Hippocampal formation (tissue), 2 donors: ENCODE measurements around the gene NOCT.
"Not testable (repeated sequence)": the region's sequence is repeated elsewhere in the genome, so short reads cannot be mapped to it uniquely, and the experiment has no call there.

Experiments used
- DNase-seq, 2 donors: peaks; one replicate each; lab custom pipeline; 2025; lab: John Stamatoyannopoulos, UW

Gene NOCT, protein sequence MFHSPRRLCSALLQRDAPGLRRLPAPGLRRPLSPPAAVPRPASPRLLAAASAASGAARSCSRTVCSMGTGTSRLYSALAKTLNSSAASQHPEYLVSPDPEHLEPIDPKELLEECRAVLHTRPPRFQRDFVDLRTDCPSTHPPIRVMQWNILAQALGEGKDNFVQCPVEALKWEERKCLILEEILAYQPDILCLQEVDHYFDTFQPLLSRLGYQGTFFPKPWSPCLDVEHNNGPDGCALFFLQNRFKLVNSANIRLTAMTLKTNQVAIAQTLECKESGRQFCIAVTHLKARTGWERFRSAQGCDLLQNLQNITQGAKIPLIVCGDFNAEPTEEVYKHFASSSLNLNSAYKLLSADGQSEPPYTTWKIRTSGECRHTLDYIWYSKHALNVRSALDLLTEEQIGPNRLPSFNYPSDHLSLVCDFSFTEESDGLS

DNA sequence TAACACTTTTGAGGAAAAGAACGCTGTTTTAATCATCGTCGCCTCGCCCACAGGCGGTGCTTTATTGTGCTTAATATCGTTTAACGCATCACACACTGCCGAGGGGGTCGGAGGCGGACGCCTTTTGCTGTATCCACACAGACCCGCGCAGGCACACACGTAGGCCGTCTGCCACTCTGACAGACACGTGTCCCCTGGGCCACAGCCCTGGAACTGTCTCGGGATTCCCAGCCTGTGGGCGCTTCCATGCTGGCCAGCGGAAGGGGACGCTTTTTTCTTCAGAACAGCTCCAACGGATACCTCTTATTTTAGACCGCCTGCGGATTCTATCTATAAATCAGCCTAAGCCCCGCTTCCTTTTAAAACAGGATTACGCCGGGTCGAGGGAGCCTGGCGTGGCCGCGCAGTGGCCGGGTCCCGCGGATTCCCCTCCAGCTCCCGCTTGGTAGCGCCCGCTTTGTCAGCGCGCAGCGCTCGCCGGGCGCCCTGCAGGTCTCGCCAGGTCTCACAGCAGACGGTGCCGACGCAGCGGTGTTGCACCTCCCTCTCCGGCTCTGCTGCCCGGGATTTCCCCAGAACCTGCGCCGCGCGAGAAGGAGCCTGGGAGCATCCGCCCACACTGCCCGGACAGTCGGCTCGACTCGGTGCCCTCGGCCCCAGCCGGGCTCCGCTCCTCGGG lies at the start of gene NOCT:
NOCT (plus strand) TSS at position 513 of the 679 bp plus-strand sequence. CDS start 201 bp downstream, outside the sequence.
- DNase-seq = peak; percentile 74 to 84

DNA sequence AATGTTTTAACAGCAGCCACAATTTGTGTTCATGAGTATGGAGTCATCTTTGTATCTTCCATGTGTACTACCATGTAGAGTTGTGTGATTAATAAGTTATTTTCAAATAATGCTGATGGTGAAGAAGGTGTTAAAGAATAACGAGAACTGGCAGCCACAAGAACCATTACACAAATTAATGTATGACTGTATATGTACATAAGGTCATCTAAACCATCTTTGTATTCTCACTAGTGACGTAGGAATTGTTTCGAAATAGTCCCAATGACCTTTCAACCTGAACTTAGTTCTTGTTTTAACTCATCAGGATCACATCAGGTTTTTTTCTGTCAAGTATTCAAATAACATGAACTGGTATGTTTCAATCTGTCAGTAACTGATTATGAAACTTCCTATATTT lies 48.3 kb upstream of the NOCT start:
- no peak for DNase-seq

DNA sequence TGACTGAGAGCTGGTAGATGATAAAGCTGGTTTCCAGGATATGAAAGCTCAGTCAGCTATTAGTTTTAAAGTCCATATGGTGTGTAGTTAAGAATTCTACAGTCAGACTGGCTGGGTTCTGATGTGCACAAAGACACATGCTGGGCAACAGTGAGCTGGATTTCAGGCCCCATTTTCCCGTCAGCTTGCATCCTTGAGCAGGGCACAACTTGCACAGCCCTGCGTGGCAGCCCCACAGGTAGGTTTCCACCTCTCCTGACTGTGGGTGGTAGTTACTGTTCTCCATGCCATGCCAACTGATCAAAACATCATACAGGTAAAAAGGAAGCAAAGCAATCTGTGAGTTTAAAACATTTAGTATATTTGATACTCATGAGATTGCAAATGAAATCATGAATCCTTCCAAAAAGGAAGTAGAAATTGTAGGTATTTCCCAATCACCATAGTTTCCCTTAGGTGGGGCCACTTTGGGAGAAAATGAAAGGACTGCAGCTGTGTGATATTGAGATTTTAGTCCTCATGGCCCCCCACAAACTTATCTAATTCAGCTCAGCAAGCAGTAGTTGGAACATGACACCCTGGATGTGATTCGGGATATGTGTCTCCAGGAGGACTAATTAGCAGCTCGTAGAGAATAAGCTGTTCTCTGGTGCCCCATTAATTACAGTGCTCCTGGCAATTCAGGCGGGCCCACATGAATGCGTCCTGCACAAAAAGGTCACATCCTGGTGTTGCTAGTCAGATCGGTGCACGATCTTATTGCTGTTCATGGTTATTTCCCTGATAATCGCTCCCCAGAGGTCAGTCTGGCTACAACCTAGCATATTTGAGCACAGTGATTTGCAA lies 42.4 kb upstream of the NOCT start:
- DNase-seq = no peak

DNA sequence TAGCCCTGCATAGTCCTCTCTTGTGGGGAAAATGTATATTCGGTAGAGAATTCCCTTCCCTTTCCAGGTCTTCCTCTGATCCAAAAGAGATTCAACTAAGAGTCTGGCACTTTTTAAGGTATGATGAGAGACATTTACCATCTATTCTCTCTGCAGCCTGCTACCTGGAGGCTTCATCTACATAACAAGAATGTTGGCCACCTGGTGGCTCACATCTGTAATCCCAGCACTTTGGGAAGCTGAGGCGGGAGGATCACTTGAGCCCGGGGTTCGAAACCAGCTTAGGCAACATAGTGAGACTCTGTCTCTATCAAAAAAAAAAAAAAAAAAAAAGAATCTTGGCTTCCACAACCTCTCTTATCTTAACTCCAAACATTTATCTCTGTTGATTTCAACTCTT lies 40.4 kb upstream of the NOCT start:
- DNase-seq = no peak

DNA sequence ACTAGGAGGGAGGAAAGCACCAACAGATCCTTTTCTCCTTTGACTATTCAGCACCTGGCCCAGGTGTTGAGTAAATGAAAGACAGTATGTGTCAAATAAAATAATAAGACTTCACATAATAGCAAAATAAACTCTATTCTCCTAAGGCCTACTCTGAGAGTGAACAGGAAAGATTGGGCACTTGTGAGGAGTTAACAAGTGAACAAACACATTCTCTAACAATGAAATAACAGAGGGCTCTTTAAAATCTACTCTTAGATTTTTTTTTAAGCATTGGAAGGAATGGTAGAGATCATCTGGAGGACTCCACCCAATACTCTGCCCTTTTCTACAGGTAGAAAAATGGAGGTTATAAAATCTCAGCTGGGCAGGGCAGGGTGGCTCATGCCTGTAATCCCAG lies 39.1 kb upstream of the NOCT start:
- no peak for DNase-seq

DNA sequence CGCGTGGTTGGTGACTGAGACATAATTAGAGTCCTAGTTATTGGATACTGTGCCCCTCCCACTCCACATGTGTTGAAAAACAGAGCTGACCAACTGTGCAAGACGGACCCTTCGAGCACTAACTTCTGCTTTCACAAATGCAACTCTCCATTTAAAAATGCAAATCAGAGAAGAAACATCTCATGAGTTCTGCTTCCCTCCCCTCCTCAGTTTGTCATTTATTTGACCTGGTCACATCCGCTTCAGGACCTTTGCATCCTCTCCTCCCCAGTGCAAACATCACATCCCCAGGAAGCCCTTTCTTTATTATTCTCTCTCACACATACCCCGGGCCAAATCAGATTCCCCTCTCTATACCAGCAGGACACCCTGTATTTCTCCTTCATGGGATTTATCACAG lies 38.1 kb upstream of the NOCT start:
- DNase-seq = no peak

DNA sequence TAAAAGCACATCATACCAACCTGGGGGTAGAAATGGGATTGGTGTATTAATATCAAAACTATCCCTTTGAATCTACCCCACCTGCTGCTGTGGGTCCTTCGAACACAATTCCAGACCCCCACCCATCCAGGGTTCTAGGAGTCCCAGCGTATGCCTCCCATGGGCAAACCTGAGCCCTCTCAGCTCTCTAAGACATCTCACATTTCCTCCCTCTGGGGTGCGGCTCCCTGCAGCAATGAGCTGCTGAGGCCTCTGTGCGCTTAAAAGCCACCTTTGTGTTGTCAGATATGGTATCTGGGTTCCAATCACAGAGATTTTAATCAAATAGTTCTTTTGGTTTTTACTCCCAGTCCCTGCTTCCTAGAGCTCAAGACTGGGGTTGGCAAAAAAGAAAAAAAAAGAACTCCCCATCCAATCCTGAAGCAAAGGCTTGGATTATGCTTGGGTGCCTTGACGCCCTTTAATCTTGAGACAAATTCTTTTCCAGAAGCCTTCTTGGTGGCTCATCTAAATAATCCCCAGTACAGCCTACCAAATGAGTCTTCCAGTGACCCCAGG lies 37.5 kb upstream of the NOCT start:
- no peak for DNase-seq

DNA sequence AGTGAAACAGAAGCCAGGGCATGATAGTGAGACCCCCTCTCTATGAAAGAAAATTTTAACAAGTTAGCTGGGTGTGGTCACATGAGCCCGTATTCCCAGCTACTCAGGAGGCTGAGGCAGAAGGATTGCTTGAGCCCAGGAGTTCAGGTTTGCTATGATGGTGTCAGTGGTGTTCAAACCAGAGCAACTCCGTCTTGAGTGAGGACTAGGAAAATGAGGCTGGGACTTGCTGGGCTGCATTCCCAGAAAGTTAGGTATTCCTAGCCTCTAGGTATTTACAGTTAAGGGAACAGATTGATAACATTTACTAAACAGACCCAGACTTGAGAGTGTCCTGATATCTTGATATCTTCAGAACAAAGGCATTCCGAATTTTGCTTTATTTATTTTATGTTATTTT lies 37.0 kb upstream of the NOCT start:
- DNase-seq = no peak

DNA sequence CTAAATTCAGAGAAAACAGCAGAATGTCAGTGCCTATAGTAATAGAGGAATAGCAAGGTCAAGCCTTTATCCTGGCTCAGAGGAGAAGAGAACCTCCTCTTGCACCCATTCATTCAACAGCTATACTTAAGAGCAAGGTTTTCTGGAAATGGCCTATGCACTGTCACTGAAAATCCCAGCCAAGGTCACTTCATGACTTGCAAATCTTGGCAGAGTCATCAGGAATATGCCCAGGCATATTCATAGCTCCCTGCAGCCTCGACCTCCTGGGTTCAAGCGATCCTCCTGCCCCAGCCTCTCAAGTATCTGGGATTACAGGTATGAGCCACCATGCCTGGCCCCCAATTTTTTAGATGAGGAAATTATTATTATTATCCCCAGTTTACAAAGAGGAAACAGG lies 35.8 kb upstream of the NOCT start:
- DNase-seq = no peak

DNA sequence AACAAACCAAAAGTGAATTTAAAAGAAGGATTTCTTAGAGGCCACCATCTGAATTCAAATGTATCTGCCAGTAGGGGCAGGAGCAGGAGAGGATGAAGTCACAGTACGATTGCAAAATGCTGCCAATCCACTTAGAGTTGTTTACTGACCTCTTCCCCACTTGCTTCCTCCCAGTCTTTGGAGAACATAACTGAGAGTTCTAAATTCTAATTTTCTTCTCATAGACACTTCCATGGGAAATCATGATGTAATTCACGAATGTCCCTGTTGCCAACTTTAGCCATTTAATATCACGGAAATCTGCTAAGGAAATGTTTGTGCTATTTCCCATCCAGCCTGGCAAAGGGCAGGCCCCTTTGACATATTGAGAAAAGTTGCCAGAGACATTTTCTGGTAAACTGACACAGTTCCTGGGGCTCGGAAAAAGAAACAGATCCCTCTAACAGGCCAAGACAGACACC lies 33.6 kb upstream of the NOCT start:
- DNase-seq = peak in 1 of 2 donors; percentile 78

DNA sequence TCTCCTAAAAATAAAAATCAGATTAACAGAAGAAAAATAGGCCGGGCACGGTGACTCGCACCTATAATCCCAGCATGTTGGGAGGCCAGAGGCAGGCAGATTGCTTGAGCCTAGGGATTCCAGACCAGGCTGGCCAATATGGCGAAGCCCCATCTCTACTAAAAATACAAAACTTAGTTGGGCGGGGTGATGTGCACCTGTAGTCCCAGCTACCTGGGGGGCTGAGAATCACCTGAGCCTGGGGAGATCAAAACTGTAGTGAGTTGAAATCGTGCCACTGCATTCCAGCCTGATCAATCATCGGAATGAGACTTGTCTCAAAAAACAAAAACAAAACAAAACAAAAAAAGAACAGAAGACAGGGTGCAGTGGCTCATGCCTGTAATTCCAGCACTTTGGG lies 32.8 kb upstream of the NOCT start:
- DNase-seq = no peak

DNA sequence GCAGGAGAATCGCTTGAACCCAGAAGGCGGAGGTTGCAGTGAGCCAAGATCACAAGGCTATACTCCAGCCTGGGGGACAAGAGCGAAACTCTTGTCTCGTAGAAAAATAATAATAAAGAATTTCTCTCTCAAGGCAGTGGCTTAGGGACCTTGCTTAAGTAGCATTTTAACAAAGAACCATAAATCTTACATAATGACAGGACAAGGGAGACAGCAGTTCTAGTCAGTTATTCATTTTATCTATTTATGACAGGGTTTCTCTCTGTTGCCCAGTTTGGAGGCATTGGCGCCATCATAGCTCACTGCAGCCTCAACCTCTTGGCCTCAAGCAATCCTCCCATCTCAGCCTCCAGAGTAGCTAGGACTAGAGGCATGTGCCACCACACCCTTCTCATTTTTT lies 31.9 kb upstream of the NOCT start:
- no peak for DNase-seq

DNA sequence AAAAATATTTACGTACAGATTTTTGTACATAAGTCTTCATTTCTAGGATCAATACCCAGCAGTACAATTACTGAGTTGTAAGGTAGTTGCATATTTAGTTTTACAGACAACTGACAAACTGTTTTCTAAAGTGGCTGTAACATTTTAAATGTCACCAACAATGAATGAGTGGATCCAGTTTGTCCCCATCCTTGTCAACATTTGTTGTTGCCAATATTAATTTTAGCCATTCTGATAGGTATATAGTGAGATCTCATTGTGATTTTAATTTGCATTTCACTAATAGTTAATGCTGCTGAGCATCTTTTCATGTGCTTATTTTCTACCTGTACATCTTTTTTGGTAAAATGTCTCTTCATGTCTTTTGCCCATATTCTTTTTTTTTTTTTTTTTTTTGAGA lies 30.9 kb upstream of the NOCT start:
- no peak for DNase-seq

DNA sequence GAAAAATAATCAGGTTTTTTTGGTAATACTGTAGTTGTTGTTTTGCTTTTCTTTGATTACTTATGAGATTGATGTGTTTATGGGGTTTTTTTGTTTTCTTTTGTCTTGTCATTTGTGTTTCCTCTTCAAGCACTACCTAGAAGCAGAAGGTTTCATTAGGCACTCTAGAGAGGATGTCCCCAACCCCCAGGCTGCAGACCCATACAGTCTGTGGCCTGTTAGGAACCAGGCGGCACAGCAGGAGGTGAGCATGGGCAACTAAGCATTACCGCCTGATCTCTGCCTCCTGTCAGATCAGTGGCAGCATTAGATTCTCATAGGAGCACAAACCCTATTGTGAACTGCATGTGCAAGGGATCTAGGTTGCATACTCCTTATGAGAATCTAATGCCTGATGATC lies 22.9 kb upstream of the NOCT start:
- DNase-seq = no peak

DNA sequence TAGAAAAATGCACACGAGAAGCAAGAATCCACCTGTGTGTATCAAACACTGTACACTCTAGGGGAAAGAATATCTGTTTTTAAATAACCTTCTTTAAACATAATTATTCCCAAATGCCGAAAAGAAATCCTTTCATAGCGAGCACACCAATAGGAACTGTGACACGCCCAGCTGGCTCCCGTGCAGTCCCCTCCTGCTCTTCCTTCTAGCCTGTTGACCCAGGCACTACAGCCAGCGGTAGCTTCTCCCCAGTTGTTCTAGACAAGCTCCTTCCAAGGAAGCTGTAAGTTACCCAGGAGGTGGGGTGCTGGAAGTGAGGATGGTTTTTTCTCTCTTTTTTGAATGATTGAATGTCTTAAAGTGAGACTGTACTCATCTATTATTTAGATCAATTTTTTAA lies 19.5 kb upstream of the NOCT start:
- no peak for DNase-seq

DNA sequence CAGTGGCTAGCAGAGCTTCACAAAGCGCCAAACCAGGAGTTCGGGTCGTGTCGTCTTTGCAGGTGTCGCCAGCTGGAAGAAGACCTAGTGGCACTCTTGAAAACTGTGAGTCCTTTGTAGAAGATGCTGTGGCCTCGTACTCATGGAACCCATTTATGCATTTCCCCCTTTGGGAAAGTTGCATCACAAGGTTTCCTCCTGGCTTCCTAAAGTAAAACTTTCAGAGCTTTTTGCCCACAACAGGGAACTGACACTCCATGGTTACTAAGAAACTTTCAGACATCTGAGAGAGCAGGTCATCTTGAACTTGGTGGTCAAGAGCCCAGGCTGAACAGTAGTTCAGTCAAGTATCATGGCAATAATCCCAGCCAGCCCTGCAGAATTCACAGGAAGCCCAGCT lies 15.9 kb upstream of the NOCT start:
- no peak for DNase-seq

DNA sequence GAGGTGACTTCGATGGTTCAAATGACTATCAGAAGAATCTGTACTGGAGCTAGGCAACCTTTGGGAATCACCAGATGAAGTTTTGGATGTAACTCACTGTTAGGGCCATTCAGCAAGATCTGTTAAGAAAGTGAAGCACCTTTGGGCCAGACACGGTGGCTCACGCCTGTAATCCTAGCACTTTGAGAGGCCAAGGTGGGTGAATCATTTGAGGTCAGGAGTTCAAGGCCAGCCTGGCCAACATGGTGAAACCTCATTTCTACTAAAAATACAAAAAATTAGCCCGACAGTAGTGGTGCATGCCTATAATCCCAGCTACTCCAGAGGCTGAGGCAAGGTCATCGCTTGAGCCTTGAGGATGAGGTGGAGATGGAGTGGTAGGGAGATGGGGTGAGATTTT lies 15.4 kb upstream of the NOCT start:
- DNase-seq = not testable (repeated sequence)

DNA sequence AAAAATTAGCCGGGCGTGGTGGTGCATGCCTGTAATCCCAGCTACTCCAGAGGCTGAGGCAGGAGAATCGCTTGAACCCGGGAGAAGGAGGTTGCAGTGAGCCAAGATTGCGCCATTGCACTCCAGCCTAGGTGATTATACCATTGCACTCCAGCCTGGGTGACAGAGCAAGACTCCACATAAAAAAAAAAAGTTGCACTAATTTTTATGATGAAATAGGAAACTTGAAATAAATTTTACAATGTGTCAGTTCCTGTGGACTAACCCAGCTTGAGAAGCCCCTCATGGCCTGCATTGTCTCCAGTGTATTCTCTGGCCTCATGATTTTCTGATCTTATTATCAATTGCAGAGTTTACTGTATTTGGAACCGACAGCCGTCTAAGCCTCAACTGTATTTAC lies 14.2 kb upstream of the NOCT start:
- DNase-seq = not testable (repeated sequence)

DNA sequence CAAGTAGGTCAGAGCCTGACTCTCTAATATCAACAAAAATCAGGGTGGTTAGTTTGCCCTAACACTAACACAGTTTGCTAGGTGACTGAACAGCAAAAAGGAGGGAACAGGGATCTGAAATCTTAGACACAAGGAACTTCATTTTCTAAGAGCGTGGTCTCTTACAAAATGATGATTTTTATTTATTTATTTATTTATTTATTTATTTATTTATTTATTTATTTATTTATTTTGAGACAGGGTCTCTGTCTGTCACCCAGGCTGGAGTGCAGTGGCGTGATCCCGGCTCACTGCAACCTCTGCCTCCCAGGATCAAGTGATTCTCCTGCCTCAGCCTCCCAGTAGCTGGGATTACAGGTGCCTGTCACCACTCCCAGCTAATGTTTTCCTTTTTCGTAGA lies 11.9 kb upstream of the NOCT start:
- not testable (repeated sequence) for DNase-seq

DNA sequence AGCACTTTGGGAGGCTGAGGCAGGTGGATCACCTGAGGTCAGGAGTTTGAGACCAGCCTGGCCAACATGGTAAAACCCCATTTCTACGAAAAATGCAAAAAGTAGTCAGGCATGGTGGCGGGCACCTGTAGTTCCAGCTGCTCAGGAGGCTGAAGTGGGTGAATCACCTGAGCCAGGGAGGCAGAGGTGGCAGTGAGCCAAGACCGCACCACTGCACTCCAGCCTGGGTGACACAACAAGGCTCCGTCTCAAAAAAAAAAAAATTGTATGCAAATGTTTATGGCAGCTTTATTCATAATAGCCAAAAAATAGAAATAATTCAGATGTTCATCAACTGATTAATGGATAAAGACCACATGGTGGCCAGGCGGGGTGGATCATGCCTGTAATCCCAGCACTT lies 9.8 kb upstream of the NOCT start:
- DNase-seq = no peak

DNA sequence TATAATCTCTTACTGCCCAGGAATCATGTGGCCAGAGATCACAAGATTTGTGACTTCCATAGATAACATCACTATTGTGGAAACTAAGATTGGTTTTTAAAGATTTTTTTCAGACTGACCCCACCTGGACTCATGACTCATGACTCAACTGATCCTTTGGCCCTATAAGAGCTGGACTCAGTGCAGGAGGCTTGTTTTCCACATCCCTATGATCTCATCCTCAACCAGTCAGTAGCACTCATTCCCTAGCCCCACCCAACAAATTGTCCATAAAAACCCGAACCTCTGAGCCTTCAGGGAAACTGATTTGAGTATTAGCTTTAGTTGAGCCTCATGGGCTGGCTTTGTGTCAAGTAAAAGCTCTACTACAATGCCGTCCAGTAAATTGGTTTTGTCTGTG lies 7.9 kb upstream of the NOCT start:
- no peak for DNase-seq

DNA sequence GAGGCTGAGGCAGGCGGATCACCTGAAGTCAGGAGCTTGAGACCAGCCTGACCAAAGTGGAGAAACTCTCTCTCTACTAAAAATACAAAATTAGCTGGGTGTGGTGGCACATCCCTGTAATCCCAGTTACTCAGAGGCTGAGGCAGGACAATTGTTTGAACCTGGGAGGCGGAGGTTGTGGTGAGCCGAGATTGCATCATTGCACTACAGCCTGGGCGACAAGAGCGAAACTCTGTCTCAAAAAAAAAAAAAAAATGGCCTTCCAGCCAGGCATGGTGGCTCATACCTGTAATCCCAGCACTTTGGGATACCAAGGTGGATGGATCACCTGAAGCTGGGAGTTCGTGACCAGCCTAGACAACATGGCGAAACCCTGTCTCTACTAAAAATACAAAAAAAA lies 7.3 kb upstream of the NOCT start:
- not testable (repeated sequence) for DNase-seq
